HepG2 (cell line): ENCODE results near the gene KDM8.

Source experiments
- ARID3A ChIP-seq: IDR thresholded peaks from 2 replicates; pipeline ENCODE4 v1.6.1; 2012; ENCODE audit warnings: low read depth, low read length, improper control_type of control experiment
- CTCF ChIP-seq: sonication (generic); formaldehyde crosslinking; IDR thresholded peaks from 2 replicates; pipeline ENCODE4 v1.5.0; 2020; ENCODE audit warnings: mild to moderate bottlenecking, missing genetic modification reagents, moderate library complexity
- ELF4 ChIP-seq: sonication (generic); formaldehyde crosslinking; IDR thresholded peaks from 2 replicates; pipeline ENCODE4 v1.5.0; 2020; ENCODE audit warnings: missing genetic modification reagents, mild to moderate bottlenecking, moderate library complexity, borderline replicate concordance
- GATAD2A ChIP-seq: IDR thresholded peaks from 2 replicates; pipeline ENCODE4 v1.6.1; 2016
- MAFK ChIP-seq, 2 experiments: IDR thresholded peaks in 1 of 2; conservative IDR thresholded peaks in 1 of 2; 2 replicates each; pipeline ENCODE4 v1.6.1; 2011; ENCODE audit warnings: improper control_type of control experiment in 2 of 2, low read length in 2 of 2
- PATZ1 ChIP-seq: sonication (generic); formaldehyde crosslinking; IDR thresholded peaks from 2 replicates; pipeline ENCODE4 v1.4.0; 2020; ENCODE audit warnings: missing genetic modification reagents
- UBTF ChIP-seq: sonication (generic); formaldehyde crosslinking; IDR thresholded peaks from 2 replicates; pipeline ENCODE4 v1.4.0; 2020; ENCODE audit warnings: mild to moderate bottlenecking, missing genetic modification reagents
- ZNF138 ChIP-seq: sonication (generic); formaldehyde crosslinking; IDR thresholded peaks from 2 replicates; pipeline ENCODE4 v1.5.0; 2020; ENCODE audit warnings: mild to moderate bottlenecking, low read depth, missing genetic modification reagents
- ZNF230 ChIP-seq: sonication (generic); formaldehyde crosslinking; IDR thresholded peaks from 2 replicates; pipeline ENCODE4 v1.4.0; 2020; ENCODE audit warnings: mild to moderate bottlenecking, missing genetic modification reagents
- ZSCAN29 ChIP-seq: sonication (generic); formaldehyde crosslinking; conservative IDR thresholded peaks from 2 replicates; pipeline ENCODE4 v1.4.0; 2020; ENCODE audit warnings: mild to moderate bottlenecking, missing genetic modification reagents
- TF ChIP-seq, protein P1 (sequence below): sonication (generic); formaldehyde crosslinking; IDR thresholded peaks from 2 replicates; pipeline ENCODE4 v1.8.0; 2022; ENCODE audit warnings: mild to moderate bottlenecking, missing genetic modification reagents; ENCODE audit not compliant: insufficient replicate concordance
- TF ChIP-seq, protein P2 (sequence below): sonication (generic); formaldehyde crosslinking; IDR thresholded peaks from 2 replicates; pipeline ENCODE4 v1.4.0; 2020; ENCODE audit warnings: missing genetic modification reagents

DNA sequence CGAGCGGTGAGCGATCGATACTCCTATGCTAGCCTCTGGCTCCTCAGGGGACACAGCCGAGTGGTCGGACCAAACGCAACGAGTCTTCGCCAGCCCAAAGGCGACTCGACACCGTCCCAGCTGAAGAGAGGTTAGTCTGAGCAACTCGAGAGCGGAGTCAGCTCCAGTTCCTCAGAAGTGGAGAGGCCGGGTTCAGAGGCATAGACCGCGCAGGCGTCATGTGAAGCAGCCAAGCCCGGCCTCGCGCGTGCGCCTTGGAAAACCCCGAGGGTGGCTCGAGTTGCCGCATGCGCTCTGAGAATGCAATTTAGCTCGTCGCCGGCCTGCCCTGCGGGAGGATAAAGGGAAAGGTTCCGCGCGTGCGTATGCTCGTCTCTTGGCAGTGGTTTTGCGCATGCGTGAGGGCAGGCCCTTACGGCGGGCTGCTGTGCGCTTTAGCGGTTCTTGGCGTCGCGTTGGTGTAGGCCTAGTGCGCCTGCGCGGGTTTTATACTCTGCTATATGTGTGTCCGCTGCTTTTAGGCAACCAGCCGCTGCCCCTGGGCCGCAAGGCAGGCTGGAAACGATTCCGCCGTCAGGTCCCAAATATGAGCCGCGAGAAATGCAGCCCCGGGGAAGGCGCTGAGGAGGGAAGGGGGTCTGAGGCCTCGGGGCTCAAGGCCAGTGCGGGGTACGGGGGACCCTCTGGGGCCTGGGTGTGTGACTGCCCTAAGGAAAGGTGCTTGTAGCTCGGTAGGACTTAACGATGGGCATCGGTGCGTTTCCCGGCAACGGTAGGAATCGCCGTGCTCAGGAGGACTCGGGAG is at the start of gene KDM8:
- TF ChIP-seq CTCF (CRISPR knock-in tag) (no peak), MAFK (conservative IDR thresholded peaks at IDR 0.05 in 1 of 2, IDR thresholded peaks at IDR 0.05 in 1 of 2; ENCODE audit: low read length in 2 of 2) (no peak), GATAD2A (CRISPR knock-in tag) (no peak; the same call in 1 of the 2 replicates), PATZ1 (CRISPR knock-in tag) (no peak; the same call in 1 of the 2 replicates), ZNF138 (peak; percentile 85; the same call in 1 of the 2 replicates), ZSCAN29 (CRISPR knock-in tag) (peak; percentile 76; the same call in 1 of the 2 replicates), UBTF (CRISPR knock-in tag) (peak; percentile 75), ZNF230 (CRISPR knock-in tag) (no peak; the same call in 1 of the 2 replicates), ELF4 (CRISPR knock-in tag) (peak; percentile 84; the same call in 1 of the 2 replicates), ARID3A (peak; percentile 94)
- TF ChIP-seq, protein P1, sequence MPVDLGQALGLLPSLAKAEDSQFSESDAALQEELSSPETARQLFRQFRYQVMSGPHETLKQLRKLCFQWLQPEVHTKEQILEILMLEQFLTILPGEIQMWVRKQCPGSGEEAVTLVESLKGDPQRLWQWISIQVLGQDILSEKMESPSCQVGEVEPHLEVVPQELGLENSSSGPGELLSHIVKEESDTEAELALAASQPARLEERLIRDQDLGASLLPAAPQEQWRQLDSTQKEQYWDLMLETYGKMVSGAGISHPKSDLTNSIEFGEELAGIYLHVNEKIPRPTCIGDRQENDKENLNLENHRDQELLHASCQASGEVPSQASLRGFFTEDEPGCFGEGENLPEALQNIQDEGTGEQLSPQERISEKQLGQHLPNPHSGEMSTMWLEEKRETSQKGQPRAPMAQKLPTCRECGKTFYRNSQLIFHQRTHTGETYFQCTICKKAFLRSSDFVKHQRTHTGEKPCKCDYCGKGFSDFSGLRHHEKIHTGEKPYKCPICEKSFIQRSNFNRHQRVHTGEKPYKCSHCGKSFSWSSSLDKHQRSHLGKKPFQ (CRISPR knock-in tag) = no peak
- TF ChIP-seq, protein P2, sequence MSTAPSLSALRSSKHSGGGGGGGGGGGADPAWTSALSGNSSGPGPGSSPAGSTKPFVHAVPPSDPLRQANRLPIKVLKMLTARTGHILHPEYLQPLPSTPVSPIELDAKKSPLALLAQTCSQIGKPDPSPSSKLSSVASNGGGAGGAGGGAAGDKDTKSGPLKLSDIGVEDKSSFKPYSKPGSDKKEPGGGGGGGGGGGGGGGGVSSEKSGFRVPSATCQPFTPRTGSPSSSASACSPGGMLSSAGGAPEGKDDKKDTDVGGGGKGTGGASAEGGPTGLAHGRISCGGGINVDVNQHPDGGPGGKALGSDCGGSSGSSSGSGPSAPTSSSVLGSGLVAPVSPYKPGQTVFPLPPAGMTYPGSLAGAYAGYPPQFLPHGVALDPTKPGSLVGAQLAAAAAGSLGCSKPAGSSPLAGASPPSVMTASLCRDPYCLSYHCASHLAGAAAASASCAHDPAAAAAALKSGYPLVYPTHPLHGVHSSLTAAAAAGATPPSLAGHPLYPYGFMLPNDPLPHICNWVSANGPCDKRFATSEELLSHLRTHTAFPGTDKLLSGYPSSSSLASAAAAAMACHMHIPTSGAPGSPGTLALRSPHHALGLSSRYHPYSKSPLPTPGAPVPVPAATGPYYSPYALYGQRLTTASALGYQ (CRISPR knock-in tag) = peak; percentile 22; the same call in 1 of the 2 replicates
